Endothelial cell of umbilical vein (primary cell): Measurements from ENCODE around the gene CABYR. TPM values are rescaled to one million over a fixed set of nuclear protein-coding genes. Genes with fewer than 3 reads are reported as not detected.

Experiments used
- BruUV-seq: library from RNA; stranded (reverse); fragments of 400-500 nt; replicated peaks from 2 replicates; lab custom pipeline; 2021; lab: Mats Ljungman, UMichigan
- CTCF ChIA-PET: fragments of 300-600, 350-600 bp; sonication (Branson Sonifier 250); formaldehyde crosslinking; loops from one replicate; lab custom pipeline; 2021; ENCODE audit warnings: antibody characterized with exemption, inconsistent platforms; lab: Charles Lee
- POLR2A ChIA-PET: fragments of 300-600, 350-600 bp; sonication (Branson Sonifier 250); formaldehyde crosslinking; loops from one replicate; lab custom pipeline; 2021; ENCODE audit warnings: antibody characterized with exemption, inconsistent platforms; lab: Charles Lee
- DNase-seq: peaks from one replicate; pipeline ENCODE4 v3.0.0-alpha.2; 2011; ENCODE audit warnings: low read depth, low spot score
- FAIRE-seq: peaks from 2 replicates; lab custom pipeline; 2011; peaks lifted over from hg19 to GRCh38; lab: Jason Lieb, UNC
- H2AFZ ChIP-seq: 2 replicates; pipeline ENCODE4 v1.6.0; 2012; ENCODE audit warnings: low read depth, low read length, control low read depth, inconsistent platforms
- H3K27ac ChIP-seq: 2 replicates; pipeline ENCODE4 v1.5.1; 2011; ENCODE audit warnings: low read depth, mild to moderate bottlenecking, control low read depth, low read length, moderate library complexity; ENCODE audit not compliant: insufficient read depth
- H3K27me3 ChIP-seq, 2 experiments: 2 replicates each; pipeline versions ENCODE4 v1.6.0 to v1.6.1; 2011; ENCODE audit warnings: low read length in 2 of 2, mixed read lengths in 1 of 2; ENCODE audit not compliant: control insufficient read depth in 2 of 2, insufficient read depth in 2 of 2
- H3K36me3 ChIP-seq, 2 experiments: 2 replicates in 1 of 2; 3 replicates in 1 of 2; pipeline ENCODE4 v1.5.1; 2011; ENCODE audit warnings: low read length in 2 of 2, mild to moderate bottlenecking in 1 of 2, moderate library complexity in 1 of 2; ENCODE audit not compliant: control insufficient read depth in 2 of 2, insufficient read depth in 2 of 2; ENCODE audit errors: extremely low read depth in 1 of 2
- H3K4me1 ChIP-seq: 3 replicates; pipeline ENCODE4 v1.5.1; 2011; ENCODE audit warnings: mild to moderate bottlenecking, low read length; ENCODE audit not compliant: control insufficient read depth, insufficient read depth; ENCODE audit errors: extremely low read depth
- H3K4me2 ChIP-seq: 2 replicates; pipeline ENCODE4 v1.6.1; 2011; ENCODE audit warnings: low read length, control low read depth, mixed read lengths; ENCODE audit not compliant: insufficient read depth
- H3K4me3 ChIP-seq, 3 experiments: fragments of 200-600 bp in 1 of 3; sonication (generic), shearing (Covaris generic) in 1 of 3; replicated peaks in 1 of 3; 2 replicates each; pipeline ENCODE4 v1.5.1; 2011 to 2016; ENCODE audit warnings: control low read depth in 3 of 3, low read length in 3 of 3, mild to moderate bottlenecking in 2 of 3, inconsistent platforms in 1 of 3, low read depth in 1 of 3, moderate library complexity in 1 of 3; ENCODE audit not compliant: insufficient read depth in 1 of 3
- H3K79me2 ChIP-seq: 2 replicates; pipeline ENCODE4 v1.6.0; 2012; ENCODE audit warnings: low read length, inconsistent platforms; ENCODE audit not compliant: control insufficient read depth, insufficient read depth
- H3K9ac ChIP-seq: replicated peaks from 2 replicates; pipeline ENCODE3; 2011; ENCODE audit warnings: low read length, control low read depth; ENCODE audit not compliant: insufficient read depth; ENCODE audit errors: extremely low read depth
- H3K9me1 ChIP-seq: replicated peaks from 3 replicates; pipeline ENCODE4 v1.6.0; 2011; ENCODE audit warnings: mild to moderate bottlenecking, low read length; ENCODE audit not compliant: control insufficient read depth, insufficient read depth; ENCODE audit errors: extremely low read depth
- H3K9me3 ChIP-seq: replicated peaks from 2 replicates; pipeline ENCODE4 v1.5.1; 2012; ENCODE audit warnings: low read length, inconsistent platforms; ENCODE audit not compliant: control insufficient read depth, insufficient read depth
- H4K20me1 ChIP-seq: replicated peaks from 2 replicates; pipeline ENCODE3; 2011; ENCODE audit warnings: mild to moderate bottlenecking, low read length; ENCODE audit not compliant: control insufficient read depth, insufficient read depth; ENCODE audit errors: extremely low read depth
- EZH2 ChIP-seq: IDR thresholded peaks from 2 replicates; pipeline ENCODE4 v1.6.1; 2012; ENCODE audit warnings: borderline replicate concordance, low read depth, mild to moderate bottlenecking, moderate library complexity, low read length, inconsistent platforms; ENCODE audit not compliant: severe bottlenecking
- FOS ChIP-seq: IDR thresholded peaks from 2 replicates; pipeline ENCODE4 v1.6.1; 2011; ENCODE audit warnings: mild to moderate bottlenecking, low read length, moderate library complexity, borderline replicate concordance; ENCODE audit not compliant: insufficient read depth
- GATA2 ChIP-seq: IDR thresholded peaks from 2 replicates; pipeline ENCODE4 v1.7.0; 2011; ENCODE audit warnings: low read depth, mild to moderate bottlenecking, moderate library complexity, mixed read lengths, low read length; ENCODE audit not compliant: insufficient read length, insufficient read depth
- JUN ChIP-seq: IDR thresholded peaks from 2 replicates; pipeline ENCODE4 v1.6.1; 2011; ENCODE audit warnings: borderline replicate concordance, low read depth; ENCODE audit not compliant: insufficient read length, insufficient read depth
- MYC ChIP-seq: IDR thresholded peaks from one replicate; pipeline ENCODE4 v1.6.1; 2011; ENCODE audit warnings: mild to moderate bottlenecking, low read depth, low read length
- POLR2A ChIP-seq: IDR thresholded peaks from 2 replicates; pipeline ENCODE4 v1.6.1; 2012; ENCODE audit warnings: low read depth, mild to moderate bottlenecking, control low read depth, low read length
- POLR2AphosphoS5 ChIP-seq: IDR thresholded peaks from 2 replicates; pipeline ENCODE4 v1.6.1; 2012; ENCODE audit warnings: low read depth, mild to moderate bottlenecking, control low read depth, low read length, moderate library complexity; ENCODE audit not compliant: insufficient read depth
- dilution Hi-C: fragments of 300-500 bp; cut with MboI; formaldehyde crosslinking; loops from one replicate; pipeline ENCODE4 v1.15.0; 2019; ENCODE audit warnings: low sequenced_read_pairs; ENCODE audit not compliant: extremely low pct_ligation_motif_present
- intact Hi-C: fragments of 100-400 bp; cut with micrococcal nuclease; formaldehyde crosslinking; loops from one replicate; pipeline ENCODE4 v1.10.0; 2022
- polyA plus RNA-seq, 4 experiments: library from polyadenylated mRNA; depleted of rRNA in 3 of 4; stranded (reverse) in 3 of 4; unstranded in 1 of 4; fragments of >200 nt; gene quantifications; 2 replicates each; pipeline versions ENCODE4 v1.2.1 to v1.2.3, GENCODE V29; 2011 to 2012; ENCODE audit warnings: missing spikeins in 1 of 4
- total RNA-seq: library from RNA; stranded (reverse); gene quantifications from 2 replicates; pipeline ENCODE4 v1.2.3, GENCODE V29; 2021
- TF ChIP-seq, protein P1 (sequence below), 2 donors: IDR thresholded peaks; 1 replicate in 1 of 2; 2 replicates in 1 of 2; pipeline ENCODE4 v1.5.1; 2011; ENCODE audit warnings: low read length in 2 of 2, mild to moderate bottlenecking in 2 of 2, moderate library complexity in 2 of 2, control low read depth in 1 of 2, inconsistent platforms in 1 of 2, low read depth in 1 of 2; ENCODE audit not compliant: insufficient read depth in 1 of 2; ENCODE audit errors: extremely low read depth in 1 of 2
- TF ChIP-seq, protein P2 (sequence below): IDR thresholded peaks from 2 replicates; pipeline ENCODE4 v1.6.1; 2011; ENCODE audit not compliant: insufficient read depth, insufficient read length

The CABYR gene
- total and polyA plus RNA-seq, 2 donors (not counting 3 experiments of a cell fraction or from before 2014, with no cell fraction given), result 3.9 to 8.9 TPM

DNA sequence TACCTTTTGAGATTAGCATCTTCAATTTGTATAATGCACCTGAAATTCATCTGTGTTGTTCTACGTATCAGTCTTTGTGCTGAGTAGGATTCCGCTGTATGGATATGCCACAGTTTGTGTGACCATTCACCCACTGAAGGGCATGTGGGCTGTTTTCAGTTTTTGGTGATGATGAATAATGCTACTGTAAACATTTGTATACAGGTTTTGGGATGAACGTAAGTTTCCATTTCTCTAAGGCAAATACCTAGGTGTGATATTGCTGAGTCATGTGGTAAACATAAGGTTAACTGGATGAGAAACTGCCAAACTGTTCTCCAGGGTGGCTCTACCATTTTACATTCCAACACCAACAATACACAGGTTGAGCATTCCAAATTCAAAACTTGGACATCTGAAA, 35.1 kb downstream of the CABYR start:
- Histone ChIP-seq H3K9ac (no peak overlapping the region), H3K4me2 (no peak overlapping the region), H4K20me1 (no peaks in the 10 kb centered on the region), H3K9me1 (no peaks in the 10 kb centered on the region), H3K27me3 (no peaks in the 10 kb centered on the region), H3K9me3 (no peaks in the 10 kb centered on the region), H3K27ac (no peak overlapping the region), H3K4me3 (no peak overlapping the region), H3K79me2 (no peaks in the 10 kb centered on the region), H3K36me3 (no peaks in the 10 kb centered on the region), H2AFZ (no peak overlapping the region), H3K4me1 (no peaks in the 10 kb centered on the region)
- FAIRE-seq, result no peak
- ChIA-PET CTCF (interaction anchor here (6.0 kb wide), 1 partner anchor 314 kb away, joined by 276 read pairs; no protein-coding TSS in a partner anchor), POLR2A (interaction anchor here (0.6 kb wide), 1 partner anchor 37 kb away, joined by 3 read pairs; no protein-coding TSS in a partner anchor)
- intact Hi-C loops (no loop called here), dilution Hi-C loops (no loop called here)
- BruUV-seq, result no TSS peak
- TF ChIP-seq POLR2AphosphoS5 (no peak), FOS (no peak), JUN (no peak), EZH2 (no peak), GATA2 (no peak), MYC (no peak), POLR2A (no peak)
- TF ChIP-seq, protein P1, sequence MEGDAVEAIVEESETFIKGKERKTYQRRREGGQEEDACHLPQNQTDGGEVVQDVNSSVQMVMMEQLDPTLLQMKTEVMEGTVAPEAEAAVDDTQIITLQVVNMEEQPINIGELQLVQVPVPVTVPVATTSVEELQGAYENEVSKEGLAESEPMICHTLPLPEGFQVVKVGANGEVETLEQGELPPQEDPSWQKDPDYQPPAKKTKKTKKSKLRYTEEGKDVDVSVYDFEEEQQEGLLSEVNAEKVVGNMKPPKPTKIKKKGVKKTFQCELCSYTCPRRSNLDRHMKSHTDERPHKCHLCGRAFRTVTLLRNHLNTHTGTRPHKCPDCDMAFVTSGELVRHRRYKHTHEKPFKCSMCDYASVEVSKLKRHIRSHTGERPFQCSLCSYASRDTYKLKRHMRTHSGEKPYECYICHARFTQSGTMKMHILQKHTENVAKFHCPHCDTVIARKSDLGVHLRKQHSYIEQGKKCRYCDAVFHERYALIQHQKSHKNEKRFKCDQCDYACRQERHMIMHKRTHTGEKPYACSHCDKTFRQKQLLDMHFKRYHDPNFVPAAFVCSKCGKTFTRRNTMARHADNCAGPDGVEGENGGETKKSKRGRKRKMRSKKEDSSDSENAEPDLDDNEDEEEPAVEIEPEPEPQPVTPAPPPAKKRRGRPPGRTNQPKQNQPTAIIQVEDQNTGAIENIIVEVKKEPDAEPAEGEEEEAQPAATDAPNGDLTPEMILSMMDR (IDR thresholded peaks at IDR 0.05; ENCODE audit: extremely low read depth in 1 of 2, insufficient read depth in 1 of 2, low read depth in 1 of 2, low read length in 2 of 2), result no peak
- TF ChIP-seq, protein P2, sequence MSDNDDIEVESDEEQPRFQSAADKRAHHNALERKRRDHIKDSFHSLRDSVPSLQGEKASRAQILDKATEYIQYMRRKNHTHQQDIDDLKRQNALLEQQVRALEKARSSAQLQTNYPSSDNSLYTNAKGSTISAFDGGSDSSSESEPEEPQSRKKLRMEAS, result no peak
- no peak for DNase-seq
